Choroid plexus epithelial cell (primary cell): Measurements from ENCODE around the gene TSPAN14.
"Not testable (repeated sequence)": the region's sequence is repeated elsewhere in the genome, so short reads cannot be mapped to it uniquely, and the experiment has no call there.

Source experiments
- DNase-seq: peaks from one replicate; pipeline ENCODE4 v3.0.0-alpha.2; 2010; ENCODE audit warnings: low read depth
- H3K4me3 ChIP-seq: 2 replicates; pipeline ENCODE4 v1.5.1; 2011; ENCODE audit warnings: low read depth, mild to moderate bottlenecking, control low read depth, low read length, moderate library complexity
- CTCF ChIP-seq: conservative IDR thresholded peaks from 2 replicates; pipeline ENCODE4 v1.5.1; 2011; ENCODE audit warnings: low read depth, mild to moderate bottlenecking, control low read depth, inconsistent platforms, low read length, moderate library complexity

Gene TSPAN14

DNA sequence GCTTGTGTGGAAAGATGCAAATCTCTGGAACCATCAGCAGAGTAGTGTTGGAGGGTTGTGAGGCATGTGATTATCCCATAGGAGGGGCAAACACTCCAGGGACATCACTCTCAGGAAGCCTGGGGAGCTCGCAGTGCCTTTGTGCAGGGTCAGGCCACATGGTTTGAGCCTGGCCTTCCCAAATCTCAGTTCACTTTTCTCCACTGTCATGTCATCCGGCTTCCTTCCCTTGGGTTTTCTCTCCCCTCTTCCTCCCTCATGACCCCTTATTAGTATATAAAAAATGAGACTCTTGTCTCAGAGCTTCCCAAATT lies 20.4 kb downstream of the TSPAN14 start:
- no peak overlapping the region for H3K4me3 ChIP-seq
- TF ChIP-seq CTCF = no peak
- no peak for DNase-seq

DNA sequence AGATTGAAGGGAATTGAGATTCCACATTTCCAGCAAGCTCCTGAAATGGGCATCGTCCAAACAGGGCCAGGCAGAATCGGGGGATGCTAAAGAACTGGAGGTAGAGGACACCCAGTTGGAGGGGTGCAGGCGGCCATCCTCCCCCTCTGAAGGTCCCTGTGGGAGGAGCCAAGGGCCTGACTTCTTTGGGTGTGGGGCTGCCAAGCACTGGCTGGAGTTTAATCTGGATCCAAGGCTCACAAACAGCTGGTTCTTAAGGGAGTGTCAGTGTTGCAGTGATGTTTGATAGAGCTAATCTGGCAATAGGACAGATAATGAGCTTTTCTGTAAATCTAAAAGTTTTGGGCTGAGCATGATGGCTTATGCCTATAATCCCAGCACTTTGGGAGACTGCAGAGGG lies 20.8 kb downstream of the TSPAN14 start:
- DNase-seq = no peak
- no peak for TF ChIP-seq CTCF
- H3K4me3 ChIP-seq = no peak overlapping the region

GRCh38 chr10:80475641-80476040 lies 21.5 kb downstream of the TSPAN14 start:
- DNase-seq, H3K4me3 ChIP-seq: not testable (repeated sequence)

GRCh38 chr10:80476685-80477084 lies 22.6 kb downstream of the TSPAN14 start:
- no peak overlapping the region for H3K4me3 ChIP-seq
- DNase-seq = no peak
- TF ChIP-seq CTCF = no peak

DNA sequence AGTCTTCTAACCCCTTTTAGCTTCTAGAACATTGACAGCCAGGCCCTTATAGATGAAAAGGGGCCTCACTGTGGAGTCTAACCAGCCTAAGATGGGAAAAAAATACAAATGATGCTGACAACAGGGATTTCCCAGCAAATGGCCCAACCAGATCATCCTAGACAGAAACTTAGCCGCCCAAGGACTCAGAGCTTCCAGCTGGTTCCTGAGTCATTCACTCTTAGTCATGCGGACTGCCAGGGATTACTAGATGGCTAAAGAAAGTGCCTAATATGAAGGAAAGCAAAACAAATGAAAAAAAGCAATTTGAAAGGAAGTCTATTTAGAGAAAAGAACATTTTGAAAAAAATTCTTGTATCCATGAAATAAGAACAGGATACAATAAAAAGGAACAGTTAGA lies 23.7 kb downstream of the TSPAN14 start:
- DNase-seq = peak; percentile 93
- H3K4me3 ChIP-seq = no peak overlapping the region
- TF ChIP-seq CTCF = no peak

DNA sequence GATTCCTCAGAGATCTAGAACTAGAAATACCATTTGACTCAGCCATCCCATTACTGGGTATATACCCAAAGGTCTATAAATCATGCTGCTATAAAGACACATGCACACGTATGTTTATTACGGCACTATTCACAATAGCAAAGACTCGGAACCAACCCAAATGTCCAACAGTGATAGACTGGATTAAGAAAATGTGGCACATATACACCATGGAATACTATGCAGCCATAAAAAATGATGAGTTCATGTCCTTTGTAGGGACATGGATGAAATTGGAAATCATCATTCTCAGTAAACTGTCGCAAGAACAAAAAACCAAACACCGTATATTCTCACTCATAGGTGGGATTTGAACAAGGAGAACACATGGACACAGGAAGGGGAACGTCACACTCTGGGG lies 26.3 kb downstream of the TSPAN14 start:
- H3K4me3 ChIP-seq, DNase-seq: not testable (repeated sequence)

GRCh38 chr10:80480852-80481251 lies 26.7 kb downstream of the TSPAN14 start:
- H3K4me3 ChIP-seq = no peak overlapping the region
- no peak for DNase-seq
- TF ChIP-seq CTCF = no peak

DNA sequence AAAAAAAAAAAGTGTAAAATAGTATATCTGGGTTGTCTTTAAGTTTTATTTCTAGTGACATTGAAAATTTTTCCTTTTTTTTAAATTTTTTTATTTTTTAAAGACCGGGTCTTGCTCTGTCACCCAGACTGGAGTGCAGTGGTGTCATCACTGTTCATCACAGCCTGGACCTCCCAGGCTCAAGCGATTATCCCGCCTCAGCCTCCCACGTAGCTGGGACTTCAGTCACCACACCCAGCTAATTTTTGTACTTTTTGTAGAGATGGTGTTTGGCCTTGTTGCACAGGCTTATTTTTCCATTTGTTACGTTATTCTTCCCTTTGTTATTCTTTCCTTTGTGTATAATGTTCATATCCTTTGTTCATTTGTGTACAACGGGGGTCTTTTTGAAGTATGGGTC lies 30.1 kb downstream of the TSPAN14 start:
- no peak for DNase-seq

More for the DNA sequence above, 30.1 kb downstream of the TSPAN14 start:
- no peak overlapping the region for H3K4me3 ChIP-seq
- TF ChIP-seq CTCF = no peak
